HCT116 (cell line): ENCODE data around the gene KLK1. TPM values are rescaled to one million over a fixed set of nuclear protein-coding genes. Genes with fewer than 3 reads are reported as not detected.

Source experiments
- ATAC-seq: fragments of 200-7000 bp; cut with Tn5 transposase; 2 replicates; pipeline ENCODE4 v1.9.1; 2020; ENCODE audit warnings: mild to moderate bottlenecking, moderate library complexity
- BruUV-seq: library from RNA; stranded (reverse); fragments of 400-500 nt; replicated peaks from 2 replicates; lab custom pipeline; 2021; lab: Mats Ljungman, UMichigan
- CTCF ChIA-PET: fragments of 300-600 bp; sonication (Branson Sonifier 250); formaldehyde crosslinking; loops from one replicate; lab custom pipeline; 2021; ENCODE audit warnings: antibody characterized with exemption; lab: Charles Lee
- POLR2A ChIA-PET: fragments of 300-600, 350-600 bp; sonication (Branson Sonifier 250); formaldehyde crosslinking; loops from one replicate; lab custom pipeline; 2021; ENCODE audit warnings: antibody characterized with exemption; lab: Charles Lee
- RAD21 ChIA-PET, 2 experiments: fragments of 300-600 bp; sonication (Branson Sonifier 250); formaldehyde crosslinking; loops; one replicate each; lab custom pipeline; 2023; ENCODE audit warnings: low total read pairs in 2 of 2; ENCODE audit not compliant: uncharacterized antibody in 2 of 2, unreplicated experiment in 2 of 2, low non-redundant PET in 1 of 2; lab: Charles Lee
- DNase-seq: peaks from one replicate; pipeline ENCODE4 v3.0.0-alpha.2; 2010; ENCODE audit warnings: low read depth, low spot score
- H2AFZ ChIP-seq: fragments of 200-600 bp; shearing (Covaris generic), sonication (generic); 2 replicates; pipeline ENCODE4 v1.6.1; 2017; ENCODE audit warnings: low read depth, mixed run types, mixed read lengths, antibody characterized with exemption, low read length; ENCODE audit not compliant: poor library complexity, severe bottlenecking
- H3K27ac ChIP-seq: 2 replicates; pipeline ENCODE4 v1.5.1; 2012; ENCODE audit warnings: low read depth, low read length
- H3K27me3 ChIP-seq: fragments of 200-600 bp; sonication (generic); 2 replicates; pipeline ENCODE4 v1.6.1; 2016; ENCODE audit warnings: mixed run types, low read length, mixed read lengths; ENCODE audit not compliant: insufficient read depth
- H3K36me3 ChIP-seq, 2 experiments: fragments of 200-500 bp in 1 of 2; fragments of 200-600 bp in 1 of 2; sonication (Bioruptor generic) in 1 of 2; sonication (generic) in 1 of 2; 2 replicates each; pipeline versions ENCODE4 v1.5.1 to v1.6.1; 2014 to 2016; ENCODE audit warnings: low read length in 2 of 2, inconsistent platforms in 1 of 2, mixed read lengths in 1 of 2, mixed run types in 1 of 2; ENCODE audit not compliant: insufficient read depth in 2 of 2, control insufficient read depth in 1 of 2
- H3K4me1 ChIP-seq, 2 experiments: fragments of 200-600 bp in 1 of 2; sonication (generic) in 1 of 2; 2 replicates each; pipeline versions ENCODE4 v1.5.1 to v1.6.1; 2012 to 2017; ENCODE audit warnings: low read length in 2 of 2, inconsistent platforms in 1 of 2, mild to moderate bottlenecking in 1 of 2, mixed read lengths in 1 of 2, mixed run types in 1 of 2, moderate library complexity in 1 of 2; ENCODE audit not compliant: insufficient read depth in 2 of 2, control insufficient read depth in 1 of 2
- H3K4me2 ChIP-seq: fragments of 200-600 bp; sonication (generic); 2 replicates; pipeline ENCODE4 v1.6.1; 2017; ENCODE audit warnings: mixed run types, low read length, mixed read lengths
- H3K4me3 ChIP-seq, 2 experiments: fragments of 200-600 bp in 1 of 2; sonication (generic) in 1 of 2; replicated peaks in 1 of 2; 2 replicates each; pipeline ENCODE4 v1.5.1; 2011 to 2016; ENCODE audit warnings: low read length in 2 of 2, control low read depth in 1 of 2, low read depth in 1 of 2, mild to moderate bottlenecking in 1 of 2, mixed read lengths in 1 of 2, mixed run types in 1 of 2
- H3K79me2 ChIP-seq: fragments of 200-600 bp; sonication (generic); 2 replicates; pipeline ENCODE4 v1.6.1; 2017; ENCODE audit warnings: mild to moderate bottlenecking, mixed run types, low read length, moderate library complexity, mixed read lengths; ENCODE audit not compliant: insufficient read depth
- H3K9ac ChIP-seq: fragments of 200-600 bp; sonication (generic); 2 replicates; pipeline ENCODE4 v1.6.1; 2016; ENCODE audit warnings: low read length, mixed read lengths
- H3K9me2 ChIP-seq: fragments of 200-600 bp; sonication (generic), shearing (Covaris generic); 2 replicates; pipeline ENCODE4 v1.6.1; 2017; ENCODE audit warnings: mixed run types, mild to moderate bottlenecking, moderate library complexity; ENCODE audit not compliant: insufficient read depth
- H3K9me3 ChIP-seq, 2 experiments: fragments of 200-500 bp in 1 of 2; fragments of 200-600 bp in 1 of 2; sonication (Bioruptor generic) in 1 of 2; sonication (generic) in 1 of 2; 2 replicates each; pipeline ENCODE4 v1.6.1; 2014 to 2017; ENCODE audit warnings: low read length in 2 of 2, mixed read lengths in 2 of 2, inconsistent platforms in 1 of 2, low read depth in 1 of 2, mild to moderate bottlenecking in 1 of 2, mixed run types in 1 of 2, moderate library complexity in 1 of 2; ENCODE audit not compliant: control insufficient read depth in 1 of 2, insufficient read depth in 1 of 2
- H4K20me1 ChIP-seq: fragments of 200-600 bp; sonication (generic), shearing (Covaris generic); 2 replicates; pipeline ENCODE4 v1.6.1; 2017; ENCODE audit warnings: mixed run types, mild to moderate bottlenecking, moderate library complexity; ENCODE audit not compliant: insufficient read depth
- ATF3 ChIP-seq: IDR thresholded peaks from 2 replicates; pipeline ENCODE4 v1.6.1; 2012
- CEBPB ChIP-seq: IDR thresholded peaks from 2 replicates; pipeline ENCODE4 v1.6.1; 2012; ENCODE audit warnings: low read depth
- EGR1 ChIP-seq: IDR thresholded peaks from 2 replicates; pipeline ENCODE4 v1.6.1; 2012; ENCODE audit warnings: low read depth
- ELF1 ChIP-seq: IDR thresholded peaks from 2 replicates; pipeline ENCODE4 v1.6.1; 2012; ENCODE audit warnings: low read depth, borderline replicate concordance
- EZH2 ChIP-seq: fragments of 200-600 bp; sonication (generic); IDR thresholded peaks from 2 replicates; pipeline ENCODE4 v1.6.1; 2017; ENCODE audit warnings: antibody characterized with exemption, mixed run types
- EZH2phosphoT487 ChIP-seq: fragments of 200-600 bp; IDR thresholded peaks from 2 replicates; pipeline ENCODE4 v1.6.1; 2018; ENCODE audit warnings: antibody characterized with exemption, borderline replicate concordance
- FOSL1 ChIP-seq: IDR thresholded peaks from 2 replicates; pipeline ENCODE4 v1.6.1; 2012; ENCODE audit warnings: low read depth
- MAX ChIP-seq: IDR thresholded peaks from 2 replicates; pipeline ENCODE4 v1.6.1; 2012
- POLR2AphosphoS5 ChIP-seq: IDR thresholded peaks from 2 replicates; pipeline ENCODE4 v1.6.1; 2011; ENCODE audit warnings: mild to moderate bottlenecking, low read depth, low read length, moderate library complexity
- RAD21 ChIP-seq: IDR thresholded peaks from 2 replicates; pipeline ENCODE4 v1.6.1; 2012; ENCODE audit warnings: low read depth, mild to moderate bottlenecking
- SIN3A ChIP-seq: IDR thresholded peaks from 2 replicates; pipeline ENCODE4 v1.6.1; 2012; ENCODE audit warnings: low read depth
- SP1 ChIP-seq: IDR thresholded peaks from 2 replicates; pipeline ENCODE4 v1.6.1; 2012; ENCODE audit warnings: low read depth
- SRF ChIP-seq: IDR thresholded peaks from 2 replicates; pipeline ENCODE4 v1.6.1; 2012; ENCODE audit warnings: low read depth
- YY1 ChIP-seq: IDR thresholded peaks from 2 replicates; pipeline ENCODE4 v1.6.1; 2011; ENCODE audit warnings: low read length, low read depth, moderate library complexity, mild to moderate bottlenecking; ENCODE audit not compliant: insufficient replicate concordance; ENCODE audit errors: extremely low read depth
- ZBTB33 ChIP-seq: IDR thresholded peaks from 2 replicates; pipeline ENCODE4 v1.6.1; 2011; ENCODE audit warnings: mild to moderate bottlenecking, low read length, moderate library complexity; ENCODE audit not compliant: insufficient replicate concordance; ENCODE audit errors: extremely low read depth
- ZNF274 ChIP-seq: fragments of 200-500 bp; sonication (Bioruptor generic); IDR thresholded peaks from 2 replicates; pipeline ENCODE4 v1.6.1; 2014; ENCODE audit warnings: mild to moderate bottlenecking, low read depth, low read length, inconsistent platforms
- intact Hi-C: fragments of 100-400 bp; cut with micrococcal nuclease; formaldehyde crosslinking; loops from 2 replicates; pipeline ENCODE4 v1.10.0; 2022
- total RNA-seq: library from RNA; stranded (reverse); gene quantifications from one replicate; pipeline ENCODE4 v1.2.1, GENCODE V29; 2021; ENCODE audit not compliant: unreplicated experiment

KLK1 gene
- total RNA-seq, 1 experiment from 2014 or later, result 3.3 TPM

- H3K4me1 ChIP-seq, result peaks cover 11 to 32% of the 10 kb centered on the region in 2 experiments; a peak in 3 of 4 replicates
- TF ChIP-seq RAD21 (no peak), CEBPB (no peak), YY1 (no peak), ZNF274 (no peak), MAX (no peak; the same call in 1 of the 2 replicates), ATF3 (no peak), ZBTB33 (no peak), POLR2AphosphoS5 (no peak; the same call in 1 of the 2 replicates), SRF (no peak), SIN3A (0 out of 2 replicates have a peak, but pooled peaks have one; percentile 33), EZH2 (no peak), EZH2phosphoT487 (no peak), SP1 (0 out of 2 replicates have a peak, but pooled peaks have one; percentile 7), FOSL1 (no peak), ELF1 (no peak), EGR1 (no peak)
These were observed 27.9 kb downstream of the KLK1 start for GRCh38 chr19:50795664-50796073.

More at GRCh38 chr19:50795664-50796073, 27.9 kb downstream of the KLK1 start:
- peaks cover 34% of the 10 kb centered on the region for H3K79me2 ChIP-seq
- H2AFZ ChIP-seq, result no peak overlapping the region
- H3K9me2 ChIP-seq, result no peaks in the 10 kb centered on the region
- H3K4me3 ChIP-seq, result no peak overlapping the region
- H3K4me2 ChIP-seq, result no peak overlapping the region
- POLR2A ChIA-PET, result interaction anchor here (2.0 to 3.5 kb wide), 2 partner anchors 9 to 222 kb away, joined by 4 to 19 read pairs; no protein-coding TSS in a partner anchor
- RAD21 ChIA-PET, result interaction anchor here in 1 of 2 experiments (1.5 kb wide), 1 partner anchor 127 kb away, joined by 4 read pairs; no protein-coding TSS in a partner anchor
- H3K27me3 ChIP-seq, result no peaks in the 10 kb centered on the region
- no peak for DNase-seq
- intact Hi-C loops, result no loop called here
- BruUV-seq, result no TSS peak
- peaks cover 40% of the 10 kb centered on the region; the same call in 1 of the 2 replicates for H4K20me1 ChIP-seq
- peak; percentile 16 for ATAC-seq
- H3K9ac ChIP-seq, result no peak overlapping the region
- CTCF ChIA-PET, result interaction anchor here (1.0 to 3.1 kb wide), 6 partner anchors 9 to 226 kb away, joined by 4 to 19 read pairs (median 7); no protein-coding TSS in a partner anchor
- H3K9me3 ChIP-seq, result no peaks in the 10 kb centered on the region
- H3K27ac ChIP-seq, result peak overlapping the region; percentile 40
- H3K36me3 ChIP-seq, result peaks cover 30 to 36% of the 10 kb centered on the region in 2 experiments; a peak in 3 of 4 replicates
